ENCODE measurements around the gene MS4A4E.
"Not testable (repeated sequence)": the region's sequence is repeated elsewhere in the genome, so short reads cannot be mapped to it uniquely, and the experiment has no call there.

MS4A4E gene

GRCh38 chr11:60169264-60169915 lies 73.5 kb downstream of the MS4A4E start:
- DNase-seq, result no peak

GRCh38 chr11:60168306-60168705 lies 74.6 kb downstream of the MS4A4E start:
- no peak for DNase-seq

- DNase-seq, result no peak
These were observed 77.0 kb downstream of the MS4A4E start for GRCh38 chr11:60165951-60166350.

- peak; percentile 44 for DNase-seq
These were observed 77.4 kb downstream of the MS4A4E start for GRCh38 chr11:60165538-60165937.

DNA sequence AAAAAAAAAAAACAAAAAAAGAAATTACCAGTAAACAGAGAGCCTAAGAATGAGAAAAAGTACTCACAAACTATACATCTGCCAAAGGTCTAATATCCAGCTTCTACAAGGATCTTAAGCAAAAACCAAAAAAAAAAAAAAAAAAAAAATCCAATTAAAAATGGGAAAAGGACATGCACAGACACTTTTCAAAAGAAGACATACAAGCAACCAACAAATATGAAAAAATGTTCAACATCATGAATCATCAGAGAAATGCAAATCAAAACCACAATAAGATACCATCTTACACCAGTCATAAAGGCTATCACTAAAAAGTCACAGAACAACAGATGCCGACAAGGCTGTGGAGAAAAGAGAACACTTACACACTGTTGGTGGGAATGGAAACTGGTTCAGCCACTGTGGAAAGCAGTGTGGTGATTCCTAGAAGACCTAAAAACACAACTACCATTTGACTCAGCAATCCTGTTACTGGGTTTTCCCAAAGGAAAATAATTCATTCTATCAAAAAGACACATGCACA lies 78.3 kb downstream of the MS4A4E start:
- DNase-seq, result peak; percentile 60

DNA sequence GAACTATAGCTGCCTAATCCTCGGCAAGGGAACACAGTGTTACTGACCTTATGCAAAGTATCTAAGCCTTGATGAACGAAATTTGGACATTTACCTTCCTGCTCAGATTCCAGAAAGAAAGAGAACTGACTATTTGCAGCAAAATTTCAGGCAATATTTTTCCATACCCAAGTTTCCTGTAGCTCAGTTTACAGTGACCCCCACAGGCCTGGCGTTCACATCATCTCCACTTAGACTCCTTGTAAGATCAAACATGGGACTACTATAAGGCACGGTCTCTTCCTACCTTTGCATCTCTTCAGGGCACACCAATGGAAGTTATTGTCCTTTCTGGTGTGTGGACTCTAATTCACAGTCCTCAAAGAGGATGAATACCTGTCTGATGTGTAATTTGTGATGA lies 81.2 kb downstream of the MS4A4E start:
- DNase-seq, result no peak

- DNase-seq, result no peak
These were observed 81.8 kb downstream of the MS4A4E start for GRCh38 chr11:60161107-60161506.

DNA sequence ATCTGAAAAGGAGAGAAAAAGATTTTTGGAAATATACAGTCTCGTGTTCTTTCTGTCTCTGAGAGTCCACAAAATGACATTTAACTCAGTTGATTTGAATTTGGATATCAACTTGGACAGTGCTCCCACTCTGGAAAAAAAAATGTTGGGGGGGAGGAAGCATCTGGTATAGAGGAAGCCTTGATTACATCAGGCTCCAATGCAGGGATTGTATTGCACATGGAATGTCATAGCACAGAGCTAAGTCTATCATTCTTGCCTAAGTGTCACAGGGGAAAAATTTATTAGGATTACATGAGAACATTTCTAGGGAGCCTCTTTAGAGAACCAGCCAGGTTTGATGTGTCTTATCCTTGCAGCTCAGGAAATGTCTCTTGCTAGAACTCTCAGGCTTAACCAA lies 83.1 kb downstream of the MS4A4E start:
- DNase-seq, result no peak

GRCh38 chr11:60159284-60159683 lies 83.7 kb downstream of the MS4A4E start:
- DNase-seq, result no peak

DNA sequence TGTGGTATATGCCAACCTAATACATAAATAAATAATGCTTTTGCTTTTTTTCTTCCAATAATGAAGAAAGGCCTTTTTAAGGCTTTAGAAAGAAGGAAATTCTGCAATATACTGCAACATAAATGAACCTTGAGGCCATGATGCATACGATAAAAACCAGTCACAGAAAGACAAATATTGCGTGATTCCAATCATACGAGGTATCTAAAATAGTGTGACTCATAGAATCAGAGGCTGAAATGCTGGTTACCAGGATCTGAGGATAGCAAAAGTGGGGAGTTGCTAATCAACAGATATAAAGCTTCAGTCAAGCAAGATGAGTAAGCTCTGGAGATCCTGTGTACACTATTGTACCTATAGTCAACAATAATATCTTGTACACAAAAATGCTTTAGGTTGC lies 84.3 kb downstream of the MS4A4E start:
- no peak for DNase-seq

- no peak for DNase-seq
These were observed 87.0 kb downstream of the MS4A4E start for GRCh38 chr11:60155931-60156330.

GRCh38 chr11:60152727-60153126 lies 90.2 kb downstream of the MS4A4E start:
- not testable (repeated sequence) for DNase-seq

DNA sequence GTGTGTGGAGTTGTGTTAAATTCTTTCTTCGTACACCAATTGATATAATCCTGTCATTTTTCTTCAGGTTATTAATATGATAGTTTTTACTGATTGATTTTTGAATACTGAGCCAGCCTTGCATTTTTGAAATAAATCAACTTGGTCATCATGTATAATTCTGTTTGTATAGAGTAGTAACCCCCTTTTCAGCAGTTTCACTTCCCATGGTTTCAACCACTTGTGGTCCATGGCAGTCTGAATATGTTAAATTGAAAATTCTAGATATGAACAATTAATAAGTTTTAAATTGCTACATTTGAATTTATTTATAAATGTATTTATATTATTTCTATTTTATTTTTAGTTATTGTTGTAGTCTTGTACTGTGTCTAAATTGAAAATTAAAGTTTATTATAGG lies 92.7 kb downstream of the MS4A4E start:
- no peak for DNase-seq
